ENCODE data around the gene ANO4.

- no peak for TF ChIP-seq ZBTB26 (tag by site-specific recombination; optimal IDR thresholded peaks at IDR 0.05)
- TF ChIP-seq CTCF (tag by site-specific recombination; IDR thresholded peaks at IDR 0.05): no peak
- TF ChIP-seq ZNF768 (tag by site-specific recombination; IDR thresholded peaks at IDR 0.05): no peak
- no peak for TF ChIP-seq SETDB1 (IDR thresholded peaks at IDR 0.05; ENCODE audit: insufficient read length, low read length)
- no peak for TF ChIP-seq MEIS1 (CRISPR knock-in tag; IDR thresholded peaks at IDR 0.05; ENCODE audit: borderline replicate concordance)
- TF ChIP-seq ZEB2 (tag by site-specific recombination; IDR thresholded peaks at IDR 0.05): no peak
- TF ChIP-seq, protein P1, sequence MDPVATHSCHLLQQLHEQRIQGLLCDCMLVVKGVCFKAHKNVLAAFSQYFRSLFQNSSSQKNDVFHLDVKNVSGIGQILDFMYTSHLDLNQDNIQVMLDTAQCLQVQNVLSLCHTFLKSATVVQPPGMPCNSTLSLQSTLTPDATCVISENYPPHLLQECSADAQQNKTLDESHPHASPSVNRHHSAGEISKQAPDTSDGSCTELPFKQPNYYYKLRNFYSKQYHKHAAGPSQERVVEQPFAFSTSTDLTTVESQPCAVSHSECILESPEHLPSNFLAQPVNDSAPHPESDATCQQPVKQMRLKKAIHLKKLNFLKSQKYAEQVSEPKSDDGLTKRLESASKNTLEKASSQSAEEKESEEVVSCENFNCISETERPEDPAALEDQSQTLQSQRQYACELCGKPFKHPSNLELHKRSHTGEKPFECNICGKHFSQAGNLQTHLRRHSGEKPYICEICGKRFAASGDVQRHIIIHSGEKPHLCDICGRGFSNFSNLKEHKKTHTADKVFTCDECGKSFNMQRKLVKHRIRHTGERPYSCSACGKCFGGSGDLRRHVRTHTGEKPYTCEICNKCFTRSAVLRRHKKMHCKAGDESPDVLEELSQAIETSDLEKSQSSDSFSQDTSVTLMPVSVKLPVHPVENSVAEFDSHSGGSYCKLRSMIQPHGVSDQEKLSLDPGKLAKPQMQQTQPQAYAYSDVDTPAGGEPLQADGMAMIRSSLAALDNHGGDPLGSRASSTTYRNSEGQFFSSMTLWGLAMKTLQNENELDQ (tag by site-specific recombination; IDR thresholded peaks at IDR 0.05; ENCODE audit: low read depth): no peak
- TF ChIP-seq ZFP37 (tag by site-specific recombination; IDR thresholded peaks at IDR 0.05): no peak
Observed at GRCh38 chr12:101087920-101088319, 293.3 kb downstream of the ANO4 start.

All from HEK293 (cell line).